Measurements from ENCODE around the gene PLSCR4. TPM values are rescaled to one million over a fixed set of nuclear protein-coding genes. Genes with fewer than 3 reads are reported as not detected.
A peak's percentile ranks its signal among the peaks of the same experiment; 100 is the strongest.

The PLSCR4 gene
- total and polyA plus RNA-seq, 2 donors (not counting 3 experiments of a cell fraction or from before 2014, with no cell fraction given): 81.5 to 91.7 TPM

GRCh38 chr3:146283781-146284445 is 33.0 kb upstream of the PLSCR4 start:
- intact Hi-C loops (cut with micrococcal nuclease) (no loop called here), dilution Hi-C loops (cut with MboI; ENCODE audit: extremely low pct_ligation_motif_present, low sequenced_read_pairs) (no loop called here)
- CTCF ChIA-PET: no interaction called here
- Histone ChIP-seq H2AFZ (ENCODE audit: low read depth, low read length) (no peak overlapping the region), H3K79me2 (ENCODE audit: control insufficient read depth, insufficient read depth, low read length) (no peaks in the 10 kb centered on the region), H3K4me1 (ENCODE audit: control insufficient read depth, extremely low read depth, insufficient read depth, low read length) (peaks cover 5% of the 10 kb centered on the region), H3K9me1 (replicated peaks; ENCODE audit: control insufficient read depth, extremely low read depth, insufficient read depth, low read length) (no peaks in the 10 kb centered on the region), H3K36me3 (ENCODE audit: control insufficient read depth in 2 of 2, extremely low read depth in 1 of 2, insufficient read depth in 2 of 2, low read length in 2 of 2) (no peaks in the 10 kb centered on the region), H3K4me3 (replicated peaks in 1 of 3; ENCODE audit: insufficient read depth in 1 of 3, low read depth in 1 of 3, low read length in 3 of 3) (no peak overlapping the region), H3K27ac (ENCODE audit: insufficient read depth, low read depth, low read length) (no peak overlapping the region), H3K27me3 (ENCODE audit: control insufficient read depth in 2 of 2, insufficient read depth in 2 of 2, low read length in 2 of 2) (no peaks in the 10 kb centered on the region), H4K20me1 (replicated peaks; ENCODE audit: control insufficient read depth, extremely low read depth, insufficient read depth, low read length) (no peaks in the 10 kb centered on the region), H3K9ac (replicated peaks; ENCODE audit: extremely low read depth, insufficient read depth, low read length) (no peak overlapping the region), H3K9me3 (replicated peaks; ENCODE audit: control insufficient read depth, insufficient read depth, low read length) (no peaks in the 10 kb centered on the region), H3K4me2 (ENCODE audit: insufficient read depth, low read length) (no peak overlapping the region)
- BruUV-seq (replicated peaks): no TSS peak
- FAIRE-seq (no peak), DNase-seq (ENCODE audit: low read depth, low spot score) (no peak)
- TF ChIP-seq GATA2 (IDR thresholded peaks at IDR 0.05; ENCODE audit: insufficient read depth, insufficient read length, low read depth, low read length) (peak; percentile 13), POLR2AphosphoS5 (IDR thresholded peaks at IDR 0.05; ENCODE audit: insufficient read depth, low read depth, low read length) (no peak)
- POLR2A ChIA-PET: no interaction called here

DNA sequence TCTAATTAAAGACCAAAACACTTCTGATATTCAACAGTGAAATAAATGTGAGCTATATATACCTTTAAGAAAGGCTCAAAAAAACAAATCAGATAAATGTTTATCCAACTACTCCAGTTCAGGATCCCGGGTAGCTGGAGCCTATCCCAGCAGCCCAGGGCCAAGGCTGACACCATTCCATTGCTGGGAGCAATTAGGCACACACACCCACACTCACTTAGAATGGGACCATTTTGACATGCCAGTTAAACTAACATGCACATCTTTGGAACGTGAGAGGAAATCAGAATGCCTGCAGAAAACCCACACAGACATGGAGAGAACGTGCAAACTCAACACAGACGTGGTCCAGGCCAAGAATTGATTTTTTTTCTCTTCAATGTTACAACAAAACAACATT is 30.0 kb upstream of the PLSCR4 start:
- H2AFZ ChIP-seq (ENCODE audit: low read depth, low read length): no peak overlapping the region
- POLR2A ChIA-PET: no interaction called here
- intact Hi-C loops (cut with micrococcal nuclease): no loop called here
- peaks cover 32% of the 10 kb centered on the region for H3K4me1 ChIP-seq (ENCODE audit: control insufficient read depth, extremely low read depth, insufficient read depth, low read length)
- H3K79me2 ChIP-seq (ENCODE audit: control insufficient read depth, insufficient read depth, low read length): no peaks in the 10 kb centered on the region
- H3K4me3 ChIP-seq (replicated peaks in 1 of 3; ENCODE audit: insufficient read depth in 1 of 3, low read depth in 1 of 3, low read length in 3 of 3): no peak overlapping the region
- H3K27me3 ChIP-seq (ENCODE audit: control insufficient read depth in 2 of 2, insufficient read depth in 2 of 2, low read length in 2 of 2): no peaks in the 10 kb centered on the region
- H4K20me1 ChIP-seq (replicated peaks; ENCODE audit: control insufficient read depth, extremely low read depth, insufficient read depth, low read length): no peaks in the 10 kb centered on the region
- H3K36me3 ChIP-seq (ENCODE audit: control insufficient read depth in 2 of 2, extremely low read depth in 1 of 2, insufficient read depth in 2 of 2, low read length in 2 of 2): no peaks in the 10 kb centered on the region
- dilution Hi-C loops (cut with MboI; ENCODE audit: extremely low pct_ligation_motif_present, low sequenced_read_pairs): no loop called here
- no peak overlapping the region for H3K4me2 ChIP-seq (ENCODE audit: insufficient read depth, low read length)
- DNase-seq (ENCODE audit: low read depth, low spot score) (no peak), FAIRE-seq (no peak)
- BruUV-seq (replicated peaks): no TSS peak
- CTCF ChIA-PET: interaction anchor here (0.9 to 2.2 kb wide), 2 partner anchors 46 to 91 kb away, joined by 3 to 7 read pairs; no protein-coding TSS in a partner anchor
- H3K27ac ChIP-seq (ENCODE audit: insufficient read depth, low read depth, low read length): no peak overlapping the region
- H3K9me3 ChIP-seq (replicated peaks; ENCODE audit: control insufficient read depth, insufficient read depth, low read length): no peaks in the 10 kb centered on the region
- no peak overlapping the region for H3K9ac ChIP-seq (replicated peaks; ENCODE audit: extremely low read depth, insufficient read depth, low read length)
- H3K9me1 ChIP-seq (replicated peaks; ENCODE audit: control insufficient read depth, extremely low read depth, insufficient read depth, low read length): no peaks in the 10 kb centered on the region
- TF ChIP-seq MYC (IDR thresholded peaks at IDR 0.05; ENCODE audit: low read depth, low read length): no peak
